Measurements from ENCODE around the gene GPC2.
"Not testable (repeated sequence)": the region's sequence is repeated elsewhere in the genome, so short reads cannot be mapped to it uniquely, and the experiment has no call there.

GPC2 gene

GRCh38 chr7:100185726-100186125 is 8.5 kb upstream of the GPC2 start:
- no peak for DNase-seq (ENCODE audit: extremely low read depth, low read depth)
- TF ChIP-seq CTCF (IDR thresholded peaks at IDR 0.05; ENCODE audit: low read depth, low read length, missing control alignments): no peak
- H3K4me3 ChIP-seq (replicated peaks; ENCODE audit: low read depth, low read length): no peak overlapping the region

- H3K4me3 ChIP-seq (replicated peaks; ENCODE audit: low read depth, low read length); DNase-seq (ENCODE audit: extremely low read depth, low read depth): not testable (repeated sequence)
Measured at GRCh38 chr7:100183090-100183489, 5.9 kb upstream of the GPC2 start.

- H3K4me3 ChIP-seq (replicated peaks; ENCODE audit: low read depth, low read length); DNase-seq (ENCODE audit: extremely low read depth, low read depth): not testable (repeated sequence)
Measured at GRCh38 chr7:100182616-100183015, 5.4 kb upstream of the GPC2 start.

GRCh38 chr7:100180084-100180483 is 2.9 kb upstream of the GPC2 start:
- not testable (repeated sequence) for DNase-seq (ENCODE audit: extremely low read depth, low read depth)

GRCh38 chr7:100176096-100177044 is 811 bp downstream of the GPC2 start:
- H3K4me3 ChIP-seq (replicated peaks; ENCODE audit: low read depth, low read length): peak overlapping the region; percentile 67
- DNase-seq (ENCODE audit: extremely low read depth, low read depth): no peak
- TF ChIP-seq CTCF (IDR thresholded peaks at IDR 0.05; ENCODE audit: low read depth, low read length, missing control alignments): no peak

More at GRCh38 chr7:100180084-100180483, 2.9 kb upstream of the GPC2 start:
- H3K4me3 ChIP-seq (replicated peaks; ENCODE audit: low read depth, low read length): not testable (repeated sequence)

- DNase-seq (ENCODE audit: extremely low read depth, low read depth): no peak
- TF ChIP-seq CTCF (IDR thresholded peaks at IDR 0.05; ENCODE audit: low read depth, low read length, missing control alignments): no peak
- no peak overlapping the region for H3K4me3 ChIP-seq (replicated peaks; ENCODE audit: low read depth, low read length)
Measured at GRCh38 chr7:100175296-100175935, 1.8 kb downstream of the GPC2 start.

- DNase-seq (ENCODE audit: extremely low read depth, low read depth): no peak
- TF ChIP-seq CTCF (IDR thresholded peaks at IDR 0.05; ENCODE audit: low read depth, low read length, missing control alignments): no peak
- no peak overlapping the region for H3K4me3 ChIP-seq (replicated peaks; ENCODE audit: low read depth, low read length)
Measured at GRCh38 chr7:100174582-100174981, 2.6 kb downstream of the GPC2 start.

GRCh38 chr7:100173806-100174495 is 3.2 kb downstream of the GPC2 start:
- no peak for DNase-seq (ENCODE audit: extremely low read depth, low read depth)
- H3K4me3 ChIP-seq (replicated peaks; ENCODE audit: low read depth, low read length): no peak overlapping the region
- TF ChIP-seq CTCF (IDR thresholded peaks at IDR 0.05; ENCODE audit: low read depth, low read length, missing control alignments): no peak
